GM23338 (cell line): ENCODE measurements around the gene FGF22. TPM values are rescaled to one million over a fixed set of nuclear protein-coding genes. Genes with fewer than 3 reads are reported as not detected.

ENCODE experiments used
- ATAC-seq: fragments of 200-7000 bp; cut with Tn5 transposase; 3 replicates; pipeline ENCODE4 v1.9.1; 2020
- DNase-seq: peaks from one replicate; pipeline ENCODE4 v3.0.0-alpha.2; 2015; ENCODE audit warnings: low spot score
- H2AFZ ChIP-seq: fragments of 200-600 bp; sonication (generic); 2 replicates; pipeline ENCODE4 v1.8.0; 2016; ENCODE audit warnings: antibody characterized with exemption, mild to moderate bottlenecking, moderate library complexity
- H3F3A ChIP-seq: fragments of 200-600 bp; sonication (generic); replicated peaks from 2 replicates; pipeline ENCODE4 v1.8.0; 2017; ENCODE audit warnings: antibody characterized with exemption, mixed run types, low read depth
- H3K27ac ChIP-seq: fragments of 200-600 bp; sonication (generic); 2 replicates; pipeline ENCODE4 v1.6.1; 2016; ENCODE audit warnings: low read depth
- H3K27me3 ChIP-seq: fragments of 200-600 bp; sonication (generic); 2 replicates; pipeline ENCODE4 v1.8.0; 2016; ENCODE audit warnings: mild to moderate bottlenecking, mixed run types, moderate library complexity; ENCODE audit not compliant: insufficient read depth
- H3K36me3 ChIP-seq: fragments of 200-600 bp; sonication (generic); 2 replicates; pipeline ENCODE4 v1.8.0; 2016; ENCODE audit warnings: mild to moderate bottlenecking; ENCODE audit not compliant: insufficient read depth
- H3K4me1 ChIP-seq: fragments of 200-600 bp; sonication (generic); 2 replicates; pipeline ENCODE4 v1.8.0; 2016; ENCODE audit warnings: mild to moderate bottlenecking, moderate library complexity; ENCODE audit not compliant: insufficient read depth
- H3K4me2 ChIP-seq: fragments of 200-600 bp; sonication (generic); 2 replicates; pipeline ENCODE4 v1.7.1; 2017; ENCODE audit warnings: mixed run types
- H3K4me3 ChIP-seq: fragments of 200-600 bp; sonication (generic); 2 replicates; pipeline ENCODE4 v1.6.1; 2016; ENCODE audit warnings: mixed run types
- H3K79me2 ChIP-seq: fragments of 200-600 bp; sonication (generic); replicated peaks from 2 replicates; pipeline ENCODE4 v1.8.0; 2017; ENCODE audit warnings: mild to moderate bottlenecking; ENCODE audit not compliant: insufficient read depth
- H3K9me2 ChIP-seq: fragments of 200-600 bp; sonication (generic); 2 replicates; pipeline ENCODE4 v1.8.0; 2017; ENCODE audit not compliant: insufficient read depth
- H4K20me1 ChIP-seq: fragments of 200-600 bp; sonication (generic); replicated peaks from 2 replicates; pipeline ENCODE4 v1.8.0; 2017; ENCODE audit warnings: mild to moderate bottlenecking; ENCODE audit not compliant: insufficient read depth
- H3K27ac Mint-ChIP-seq: 2 replicates; pipeline ENCODE4 v1.8.0; 2020; ENCODE audit warnings: inconsistent platforms, mild to moderate bottlenecking, moderate library complexity, mixed read lengths
- H3K27me3 Mint-ChIP-seq: 3 replicates; pipeline ENCODE4 v1.8.0; 2022; ENCODE audit warnings: low read depth, mild to moderate bottlenecking, moderate library complexity, mixed read lengths, inconsistent platforms; ENCODE audit not compliant: insufficient read depth, poor library complexity
- H3K36me3 Mint-ChIP-seq: 3 replicates; pipeline ENCODE4 v1.8.0; 2021; ENCODE audit warnings: low read depth, mild to moderate bottlenecking, inconsistent platforms, moderate library complexity, mixed read lengths
- H3K4me1 Mint-ChIP-seq: 3 replicates; pipeline ENCODE4 v1.8.0; 2020; ENCODE audit warnings: mild to moderate bottlenecking, inconsistent platforms, mixed read lengths
- H3K4me3 Mint-ChIP-seq: 3 replicates; pipeline ENCODE4 v1.8.0; 2021; ENCODE audit warnings: moderate library complexity, mild to moderate bottlenecking, inconsistent platforms, mixed read lengths
- H3K9me3 Mint-ChIP-seq: 3 replicates; pipeline ENCODE4 v1.8.0; 2020; ENCODE audit warnings: moderate library complexity, mild to moderate bottlenecking, inconsistent platforms, mixed read lengths
- EZH2phosphoT487 ChIP-seq: fragments of 200-600 bp; sonication (generic); IDR thresholded peaks from one replicate; pipeline ENCODE4 v1.8.1; 2018; ENCODE audit warnings: antibody characterized with exemption; ENCODE audit not compliant: unreplicated experiment
- POLR2AphosphoS5 ChIP-seq: IDR thresholded peaks from 2 replicates; pipeline ENCODE4 v1.6.1; 2016; ENCODE audit warnings: antibody characterized with exemption, low read depth
- ZNF114 ChIP-seq: fragments of 250-450 bp; sonication (Bioruptor Pico); IDR thresholded peaks from 2 replicates; pipeline ENCODE4 v1.5.0; 2020; ENCODE audit warnings: mild to moderate bottlenecking, moderate library complexity
- ZNF331 ChIP-seq: fragments of 250-450 bp; sonication (Bioruptor Pico); IDR thresholded peaks from 2 replicates; pipeline ENCODE4 v1.5.0; 2020; ENCODE audit warnings: low read depth, mild to moderate bottlenecking, moderate library complexity
- polyA plus RNA-seq: library from polyadenylated mRNA; unstranded; fragments of >200 nt; fragmentation: Nextera tagmentation; extraction: Ambion mirVana; gene quantifications from 2 replicates; pipeline ENCODE4 v1.2.1, GENCODE V29; 2016
- total RNA-seq: library from RNA; depleted of rRNA; stranded (reverse); fragments of >200 nt; shearing (Covaris generic); gene quantifications from 2 replicates; pipeline ENCODE4 v1.2.3, GENCODE V29; 2014
- TF ChIP-seq, protein P1 (sequence below): fragments of 250-450 bp; sonication (Bioruptor Pico); IDR thresholded peaks from 2 replicates; pipeline ENCODE4 v1.5.0; 2020; ENCODE audit warnings: mild to moderate bottlenecking, moderate library complexity

Gene FGF22
- total and polyA plus RNA-seq, 2 experiments from 2014 or later = 1.0 to 2.8 TPM

DNA sequence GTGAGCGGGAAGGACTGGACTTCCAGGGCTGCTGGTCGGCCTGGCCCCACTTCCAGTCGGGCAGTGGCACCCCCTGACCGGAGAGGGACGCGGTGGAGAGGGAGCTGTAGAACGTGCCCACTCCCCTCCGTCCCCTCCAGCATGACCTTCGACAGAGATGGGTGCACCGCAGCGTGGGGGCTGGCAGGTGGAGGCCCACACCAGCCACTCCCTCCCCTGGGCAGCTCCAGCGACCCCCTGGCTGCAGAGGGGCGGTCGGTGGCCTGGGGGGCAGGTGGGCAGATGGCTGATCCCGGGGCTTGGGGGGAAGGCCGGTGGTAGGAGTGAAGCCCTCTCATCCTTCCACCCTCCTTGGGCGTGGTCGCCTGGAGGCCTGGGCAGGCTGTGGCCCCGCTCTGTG lies 47.6 kb upstream of the FGF22 start:
- DNase-seq (no peak), ATAC-seq (no peak)
- no peak overlapping the region for H3K27ac Mint-ChIP-seq
- H3K27me3 Mint-ChIP-seq = peaks cover 41% of the 10 kb centered on the region
- Histone ChIP-seq H3K79me2 (no peaks in the 10 kb centered on the region), H2AFZ (no peak overlapping the region), H3K4me2 (no peak overlapping the region), H3K9me2 (no peaks in the 10 kb centered on the region), H3K36me3 (no peaks in the 10 kb centered on the region), H3K27me3 (peaks cover 31% of the 10 kb centered on the region), H4K20me1 (peaks cover 4% of the 10 kb centered on the region; the same call in 1 of the 2 replicates), H3K4me3 (no peak overlapping the region), H3K27ac (no peak overlapping the region), H3F3A (no peaks in the 10 kb centered on the region; the same call in 1 of the 2 replicates), H3K4me1 (peaks cover 5% of the 10 kb centered on the region; the same call in 1 of the 2 replicates)
- no peak for TF ChIP-seq ZNF331 (CRISPR knock-in tag)
- TF ChIP-seq, protein P1, sequence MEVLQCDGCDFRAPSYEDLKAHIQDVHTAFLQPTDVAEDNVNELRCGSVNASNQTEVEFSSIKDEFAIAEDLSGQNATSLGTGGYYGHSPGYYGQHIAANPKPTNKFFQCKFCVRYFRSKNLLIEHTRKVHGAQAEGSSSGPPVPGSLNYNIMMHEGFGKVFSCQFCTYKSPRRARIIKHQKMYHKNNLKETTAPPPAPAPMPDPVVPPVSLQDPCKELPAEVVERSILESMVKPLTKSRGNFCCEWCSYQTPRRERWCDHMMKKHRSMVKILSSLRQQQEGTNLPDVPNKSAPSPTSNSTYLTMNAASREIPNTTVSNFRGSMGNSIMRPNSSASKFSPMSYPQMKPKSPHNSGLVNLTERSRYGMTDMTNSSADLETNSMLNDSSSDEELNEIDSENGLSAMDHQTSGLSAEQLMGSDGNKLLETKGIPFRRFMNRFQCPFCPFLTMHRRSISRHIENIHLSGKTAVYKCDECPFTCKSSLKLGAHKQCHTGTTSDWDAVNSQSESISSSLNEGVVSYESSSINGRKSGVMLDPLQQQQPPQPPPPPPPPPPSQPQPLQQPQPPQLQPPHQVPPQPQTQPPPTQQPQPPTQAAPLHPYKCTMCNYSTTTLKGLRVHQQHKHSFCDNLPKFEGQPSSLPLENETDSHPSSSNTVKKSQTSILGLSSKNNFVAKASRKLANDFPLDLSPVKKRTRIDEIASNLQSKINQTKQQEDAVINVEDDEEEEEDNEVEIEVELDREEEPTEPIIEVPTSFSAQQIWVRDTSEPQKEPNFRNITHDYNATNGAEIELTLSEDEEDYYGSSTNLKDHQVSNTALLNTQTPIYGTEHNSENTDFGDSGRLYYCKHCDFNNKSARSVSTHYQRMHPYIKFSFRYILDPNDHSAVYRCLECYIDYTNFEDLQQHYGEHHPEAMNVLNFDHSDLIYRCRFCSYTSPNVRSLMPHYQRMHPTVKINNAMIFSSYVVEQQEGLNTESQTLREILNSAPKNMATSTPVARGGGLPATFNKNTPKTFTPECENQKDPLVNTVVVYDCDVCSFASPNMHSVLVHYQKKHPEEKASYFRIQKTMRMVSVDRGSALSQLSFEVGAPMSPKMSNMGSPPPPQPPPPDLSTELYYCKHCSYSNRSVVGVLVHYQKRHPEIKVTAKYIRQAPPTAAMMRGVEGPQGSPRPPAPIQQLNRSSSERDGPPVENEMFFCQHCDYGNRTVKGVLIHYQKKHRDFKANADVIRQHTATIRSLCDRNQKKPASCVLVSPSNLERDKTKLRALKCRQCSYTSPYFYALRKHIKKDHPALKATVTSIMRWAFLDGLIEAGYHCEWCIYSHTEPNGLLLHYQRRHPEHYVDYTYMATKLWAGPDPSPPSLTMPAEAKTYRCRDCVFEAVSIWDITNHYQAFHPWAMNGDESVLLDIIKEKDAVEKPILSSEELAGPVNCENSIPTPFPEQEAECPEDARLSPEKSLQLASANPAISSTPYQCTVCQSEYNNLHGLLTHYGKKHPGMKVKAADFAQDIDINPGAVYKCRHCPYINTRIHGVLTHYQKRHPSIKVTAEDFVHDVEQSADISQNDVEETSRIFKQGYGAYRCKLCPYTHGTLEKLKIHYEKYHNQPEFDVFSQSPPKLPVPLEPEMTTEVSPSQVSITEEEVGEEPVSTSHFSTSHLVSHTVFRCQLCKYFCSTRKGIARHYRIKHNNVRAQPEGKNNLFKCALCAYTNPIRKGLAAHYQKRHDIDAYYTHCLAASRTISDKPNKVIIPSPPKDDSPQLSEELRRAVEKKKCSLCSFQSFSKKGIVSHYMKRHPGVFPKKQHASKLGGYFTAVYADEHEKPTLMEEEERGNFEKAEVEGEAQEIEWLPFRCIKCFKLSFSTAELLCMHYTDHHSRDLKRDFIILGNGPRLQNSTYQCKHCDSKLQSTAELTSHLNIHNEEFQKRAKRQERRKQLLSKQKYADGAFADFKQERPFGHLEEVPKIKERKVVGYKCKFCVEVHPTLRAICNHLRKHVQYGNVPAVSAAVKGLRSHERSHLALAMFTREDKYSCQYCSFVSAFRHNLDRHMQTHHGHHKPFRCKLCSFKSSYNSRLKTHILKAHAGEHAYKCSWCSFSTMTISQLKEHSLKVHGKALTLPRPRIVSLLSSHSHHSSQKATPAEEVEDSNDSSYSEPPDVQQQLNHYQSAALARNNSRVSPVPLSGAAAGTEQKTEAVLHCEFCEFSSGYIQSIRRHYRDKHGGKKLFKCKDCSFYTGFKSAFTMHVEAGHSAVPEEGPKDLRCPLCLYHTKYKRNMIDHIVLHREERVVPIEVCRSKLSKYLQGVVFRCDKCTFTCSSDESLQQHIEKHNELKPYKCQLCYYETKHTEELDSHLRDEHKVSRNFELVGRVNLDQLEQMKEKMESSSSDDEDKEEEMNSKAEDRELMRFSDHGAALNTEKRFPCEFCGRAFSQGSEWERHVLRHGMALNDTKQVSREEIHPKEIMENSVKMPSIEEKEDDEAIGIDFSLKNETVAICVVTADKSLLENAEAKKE = no peak
- H3K4me3 Mint-ChIP-seq = no peak overlapping the region
- no peaks in the 10 kb centered on the region for H3K36me3 Mint-ChIP-seq
- no peaks in the 10 kb centered on the region for H3K9me3 Mint-ChIP-seq
- H3K4me1 Mint-ChIP-seq = no peaks in the 10 kb centered on the region

DNA sequence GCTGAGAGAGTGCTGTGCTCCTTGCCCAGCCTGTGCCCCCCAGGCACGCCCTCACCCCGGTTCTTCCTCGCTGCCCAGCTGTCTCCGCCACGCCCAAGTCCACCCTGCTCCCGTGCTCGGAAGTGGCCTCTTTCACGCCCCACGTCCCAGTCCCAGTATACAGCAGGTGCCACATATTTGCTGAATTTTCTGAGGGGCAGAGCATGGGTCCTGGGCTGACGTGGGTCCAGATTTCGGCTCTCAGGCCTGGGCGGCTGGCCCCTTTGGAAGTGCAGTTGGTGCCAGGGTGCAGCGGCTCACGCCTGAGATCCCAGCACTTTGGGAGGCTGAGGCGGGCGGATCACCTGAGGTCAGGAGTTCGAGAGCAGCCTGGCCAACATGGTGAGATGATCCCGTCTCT lies 46.6 kb upstream of the FGF22 start:
- Histone ChIP-seq H3K4me3 (no peak overlapping the region), H4K20me1 (peaks cover 4% of the 10 kb centered on the region; the same call in 1 of the 2 replicates), H3K27me3 (peaks cover 31% of the 10 kb centered on the region)

More for the DNA sequence above, 46.6 kb upstream of the FGF22 start:
- TF ChIP-seq EZH2phosphoT487 = no peak
- TF ChIP-seq ZNF114 = no peak
- no peak for TF ChIP-seq POLR2AphosphoS5
- ATAC-seq = no peak
- Histone ChIP-seq H3K4me1 (peaks cover 5% of the 10 kb centered on the region; the same call in 1 of the 2 replicates), H3K27ac (no peak overlapping the region), H3K4me2 (no peak overlapping the region), H3K9me2 (no peaks in the 10 kb centered on the region), H3K36me3 (no peaks in the 10 kb centered on the region), H3F3A (no peaks in the 10 kb centered on the region; the same call in 1 of the 2 replicates), H2AFZ (no peak overlapping the region), H3K79me2 (no peaks in the 10 kb centered on the region)
- H3K36me3 Mint-ChIP-seq = no peaks in the 10 kb centered on the region
- H3K27ac Mint-ChIP-seq = no peak overlapping the region
- DNase-seq = no peak
- H3K27me3 Mint-ChIP-seq = peaks cover 36% of the 10 kb centered on the region
- no peaks in the 10 kb centered on the region for H3K4me1 Mint-ChIP-seq
- H3K9me3 Mint-ChIP-seq = no peaks in the 10 kb centered on the region
- no peak overlapping the region for H3K4me3 Mint-ChIP-seq
